Suppressor macrophage treated with lipopolysaccharide for 4 hours (primary cell): ENCODE data around the gene CST4.
"Not testable (repeated sequence)": the region's sequence is repeated elsewhere in the genome, so short reads cannot be mapped to it uniquely, and the experiment has no call there.

Experiments
- DNase-seq: peaks from one replicate; pipeline ENCODE4 v3.0.0-alpha.2; 2020

Gene CST4, protein sequence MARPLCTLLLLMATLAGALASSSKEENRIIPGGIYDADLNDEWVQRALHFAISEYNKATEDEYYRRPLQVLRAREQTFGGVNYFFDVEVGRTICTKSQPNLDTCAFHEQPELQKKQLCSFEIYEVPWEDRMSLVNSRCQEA

DNA sequence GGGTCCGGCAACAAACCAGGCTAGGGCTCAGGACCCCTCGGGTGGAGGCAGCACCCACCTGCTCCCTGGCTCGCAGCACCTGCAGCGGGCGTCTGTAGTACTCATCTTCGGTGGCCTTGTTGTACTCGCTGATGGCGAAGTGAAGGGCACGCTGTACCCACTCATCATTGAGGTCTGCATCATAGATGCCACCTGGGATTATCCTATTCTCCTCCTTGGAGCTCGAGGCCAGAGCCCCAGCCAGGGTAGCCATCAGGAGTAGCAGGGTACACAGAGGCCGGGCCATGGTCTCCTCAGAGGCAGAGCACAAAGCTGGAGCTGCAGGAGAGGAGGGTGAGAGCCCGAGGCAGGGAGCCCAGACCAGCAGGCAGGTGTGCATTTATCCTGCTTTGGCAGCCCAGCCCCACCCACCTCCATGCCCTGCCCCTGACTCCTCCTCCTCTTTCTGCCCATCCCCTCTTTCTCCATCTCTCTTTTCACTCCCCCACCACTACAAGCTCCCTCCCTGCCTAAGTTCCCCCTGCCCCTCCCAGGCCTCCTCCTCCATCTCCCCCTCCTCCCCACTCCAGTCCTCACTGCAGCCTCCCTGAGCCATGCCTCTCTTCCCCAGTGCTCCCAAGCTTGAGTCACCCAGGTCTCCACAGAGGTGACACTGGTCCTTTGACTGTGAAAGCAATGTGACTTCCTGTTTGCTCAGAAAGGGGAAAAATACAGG lies at the start of gene CST4:
Gene CST4, minus strand, starts transcription at position 355 of the 715 bp plus-strand sequence. Its CDS starts 69 bp downstream, at position 286.
- DNase-seq, result not testable (repeated sequence)

DNA sequence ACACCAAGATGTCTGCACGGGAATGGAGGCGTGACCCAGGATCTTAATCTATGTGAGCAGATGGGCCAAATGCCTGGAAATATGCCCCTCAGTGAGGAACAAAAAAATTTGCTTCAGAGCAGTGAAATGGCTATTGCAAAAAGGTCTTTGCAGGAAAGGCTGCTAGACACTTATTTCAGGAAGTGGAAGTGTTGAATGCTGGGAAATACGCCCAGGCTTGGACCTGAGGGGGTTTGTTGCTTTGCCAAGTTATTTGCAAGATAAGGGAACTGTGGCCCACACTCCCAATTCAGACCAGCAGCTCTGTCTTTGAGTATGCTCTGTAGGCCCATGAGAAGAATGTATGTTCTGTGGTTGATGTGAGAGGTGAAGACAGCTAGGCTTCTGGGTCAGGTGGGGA lies 46.6 kb upstream of the CST4 start:
- DNase-seq, result not testable (repeated sequence)

DNA sequence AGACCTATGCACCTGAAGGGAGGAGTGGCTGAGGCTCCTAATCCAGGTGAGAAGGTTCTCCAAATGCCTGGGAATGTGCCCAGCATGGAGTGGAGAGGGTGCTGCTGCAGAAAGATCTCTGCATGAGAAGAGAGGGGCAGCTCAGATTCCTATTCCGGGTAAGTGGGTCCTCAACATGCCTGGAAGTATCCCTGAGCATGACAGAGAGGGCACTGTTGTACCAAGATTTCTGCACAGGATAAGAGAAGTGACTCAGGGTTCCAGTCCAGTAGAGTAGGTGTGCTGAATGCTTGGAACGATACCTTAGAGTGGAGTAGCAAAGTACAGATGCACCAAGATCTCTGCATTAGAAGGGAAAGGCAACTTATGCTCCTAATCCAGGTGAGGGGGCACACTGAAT lies 46.1 kb upstream of the CST4 start:
- not testable (repeated sequence) for DNase-seq

DNA sequence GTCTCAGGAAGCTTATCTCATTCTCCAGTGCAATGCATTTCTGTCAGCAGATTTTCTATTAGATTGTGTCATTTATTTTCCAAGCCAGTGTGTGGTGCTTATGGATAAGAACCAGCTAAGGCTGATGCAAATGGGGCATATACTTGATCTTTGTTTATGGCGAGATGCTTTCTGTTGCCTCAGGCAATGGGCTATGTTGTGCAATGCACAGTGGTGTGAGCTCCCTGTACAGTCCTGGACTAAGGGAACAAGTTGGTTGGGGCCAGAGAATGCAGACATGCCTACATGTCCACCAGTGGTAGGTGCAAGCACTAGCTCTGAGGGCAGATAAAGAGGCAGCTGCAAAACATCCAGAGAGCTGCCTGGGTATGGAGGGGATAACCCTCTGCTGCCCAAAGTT lies 45.6 kb upstream of the CST4 start:
- not testable (repeated sequence) for DNase-seq

DNA sequence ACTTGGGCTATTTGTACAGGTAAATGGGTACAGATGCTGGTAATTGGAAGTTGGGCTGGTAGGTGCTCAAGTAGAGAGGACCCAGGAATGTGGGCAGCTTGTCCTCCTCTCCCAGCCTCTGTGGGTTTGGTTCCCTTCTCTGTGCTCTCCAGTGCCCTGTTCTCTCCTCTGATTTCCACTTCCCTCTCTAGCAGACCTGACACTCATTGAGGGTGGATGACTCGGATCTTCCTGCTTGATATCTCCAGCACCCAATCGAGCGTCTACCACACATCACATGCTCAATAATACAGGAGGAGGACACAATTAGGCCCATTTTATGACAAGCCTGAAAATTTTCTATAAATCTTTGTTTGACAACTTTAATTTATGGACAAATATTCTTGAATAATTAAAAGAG lies 38.2 kb upstream of the CST4 start:
- DNase-seq, result peak; percentile 8

DNA sequence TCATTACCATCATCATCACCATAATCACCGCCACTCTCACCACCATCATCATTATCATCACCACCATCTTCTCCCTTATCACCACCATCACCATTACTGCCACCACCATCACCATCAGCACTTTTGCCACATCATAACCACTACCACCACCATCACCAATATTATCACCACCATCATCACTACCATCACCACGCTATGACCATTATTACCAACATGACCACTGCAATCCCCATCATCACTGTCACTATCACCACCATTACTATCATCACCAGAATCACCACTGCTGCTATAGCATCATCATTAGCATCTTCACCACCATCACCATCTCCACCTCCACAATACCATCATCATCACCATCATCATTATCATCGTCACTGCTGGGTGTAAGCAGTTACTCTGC lies 36.3 kb upstream of the CST4 start:
- DNase-seq, result no peak

DNA sequence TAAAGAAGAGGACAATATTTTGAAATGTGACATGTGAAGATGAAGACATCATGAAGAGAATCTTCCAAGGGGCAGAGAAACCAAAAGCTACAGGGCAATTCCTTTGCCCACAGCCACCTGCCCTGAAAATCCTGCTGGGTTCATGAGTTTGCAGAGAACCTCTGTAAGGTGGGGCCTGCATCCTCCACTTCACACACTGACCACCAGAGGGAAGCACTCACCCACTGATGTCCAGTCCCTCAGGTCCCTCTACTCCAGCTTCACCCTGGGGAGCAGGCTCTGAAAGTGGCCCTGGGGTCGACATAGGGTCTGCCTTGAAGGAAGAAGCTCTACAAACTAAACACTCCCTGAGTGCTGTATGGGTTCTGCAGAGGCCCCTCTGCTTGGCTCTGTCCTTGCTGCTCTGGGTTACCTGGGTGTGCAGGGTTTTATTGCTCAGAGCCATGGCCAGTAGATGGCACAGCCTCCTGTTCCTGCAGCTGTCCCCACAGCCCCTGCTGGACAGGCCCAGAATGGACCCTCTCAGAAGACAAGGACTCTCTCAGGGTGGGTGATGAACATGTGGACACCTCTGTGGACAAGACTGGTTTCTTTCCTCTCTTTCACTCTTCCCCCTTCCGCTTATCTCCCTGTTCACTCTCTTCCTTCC lies 34.9 kb upstream of the CST4 start:
- DNase-seq, result peak; percentile 27

DNA sequence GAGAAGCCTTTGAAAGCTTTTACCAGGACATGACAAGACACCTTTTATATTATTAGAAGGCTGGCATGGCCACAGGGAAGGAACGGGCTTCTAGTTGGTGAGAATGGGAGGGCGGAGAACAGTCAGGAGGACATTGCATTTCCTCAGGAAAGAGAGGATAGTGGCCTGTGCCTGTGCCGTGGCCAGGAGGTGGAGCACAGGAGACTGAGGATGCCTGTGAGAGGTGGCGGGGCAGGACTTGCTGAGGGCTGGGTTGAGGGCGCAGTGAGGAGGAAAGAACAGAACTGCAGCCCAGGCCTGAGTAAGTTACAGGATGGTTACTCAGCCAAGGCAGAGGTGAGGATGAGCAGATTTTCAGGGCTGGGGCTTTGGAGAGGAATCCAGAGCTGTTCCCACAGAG lies 34.0 kb upstream of the CST4 start:
- DNase-seq, result not testable (repeated sequence)

DNA sequence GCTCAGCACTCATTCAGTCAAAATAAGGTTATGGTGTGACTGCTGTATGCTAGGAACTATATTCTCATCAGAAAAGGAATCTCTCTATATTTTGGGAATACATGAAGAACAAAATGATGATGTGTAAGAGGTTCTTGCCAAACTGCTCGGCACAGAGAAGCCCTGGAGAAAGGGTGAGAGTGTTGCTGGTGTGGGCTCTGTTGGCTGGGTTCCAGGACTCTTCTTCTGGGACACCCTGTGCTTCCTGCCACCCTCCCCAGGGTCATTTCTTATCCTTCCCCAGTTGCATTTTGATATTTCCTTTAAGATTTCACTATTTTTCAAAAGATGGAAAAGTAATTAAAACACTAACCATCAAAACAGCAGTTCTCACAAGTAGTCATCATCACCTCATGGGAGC lies 33.1 kb upstream of the CST4 start:
- no peak for DNase-seq

DNA sequence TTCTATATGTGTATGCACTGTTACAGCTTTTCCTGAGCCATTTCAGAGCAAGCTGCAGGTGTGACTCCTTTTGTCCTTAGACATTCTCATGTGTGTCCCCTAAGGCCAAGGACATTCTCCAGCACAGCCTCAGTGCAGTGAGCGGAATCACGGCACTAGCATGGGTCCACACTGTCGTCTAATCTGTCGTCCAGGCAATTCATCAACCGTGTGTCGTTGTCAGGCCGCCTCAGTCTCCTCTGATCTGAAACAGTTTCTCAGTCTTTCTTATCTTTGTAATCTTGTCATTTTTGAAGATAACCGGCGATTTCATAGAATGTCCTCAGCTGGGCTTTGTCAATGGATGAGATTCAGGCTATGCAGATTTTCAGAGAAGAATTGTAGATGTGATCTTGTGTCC lies 30.5 kb upstream of the CST4 start:
- DNase-seq, result not testable (repeated sequence)

DNA sequence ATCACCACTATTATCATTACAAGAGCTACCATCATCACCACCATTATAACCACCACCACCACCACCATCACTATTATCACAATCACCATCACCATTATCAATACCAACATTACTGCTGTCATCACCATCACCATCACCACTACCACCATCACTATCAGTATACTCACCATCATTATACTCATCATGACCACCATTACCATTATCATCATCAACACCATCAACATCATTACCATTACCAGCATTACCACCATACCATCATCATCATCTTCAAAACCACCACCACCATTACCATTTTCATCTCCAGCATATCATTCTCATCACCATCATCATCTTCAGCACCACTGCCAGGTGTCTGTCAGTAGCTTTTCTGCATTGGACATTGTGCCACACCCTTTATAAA lies 22.9 kb upstream of the CST4 start:
- DNase-seq, result not testable (repeated sequence)

DNA sequence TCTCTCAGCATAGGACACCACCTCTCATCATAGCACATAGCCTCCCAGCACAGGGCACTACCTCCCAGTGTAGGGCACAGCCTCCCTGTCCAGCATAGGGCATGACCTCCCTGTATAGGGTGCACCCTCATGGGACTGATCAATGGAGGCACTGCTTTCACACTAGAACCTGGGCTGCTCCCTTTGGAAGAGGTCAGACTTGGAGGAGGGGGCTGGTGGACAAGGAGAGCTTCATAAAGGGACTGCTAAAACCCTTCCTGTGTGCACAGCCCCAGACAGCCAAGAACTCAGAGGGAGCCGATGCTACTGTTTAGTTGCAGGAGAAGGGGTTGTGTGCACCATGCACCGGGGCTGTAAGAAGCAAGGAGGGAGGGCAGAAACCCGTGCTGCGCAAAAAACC lies 21.9 kb upstream of the CST4 start:
- no peak for DNase-seq

DNA sequence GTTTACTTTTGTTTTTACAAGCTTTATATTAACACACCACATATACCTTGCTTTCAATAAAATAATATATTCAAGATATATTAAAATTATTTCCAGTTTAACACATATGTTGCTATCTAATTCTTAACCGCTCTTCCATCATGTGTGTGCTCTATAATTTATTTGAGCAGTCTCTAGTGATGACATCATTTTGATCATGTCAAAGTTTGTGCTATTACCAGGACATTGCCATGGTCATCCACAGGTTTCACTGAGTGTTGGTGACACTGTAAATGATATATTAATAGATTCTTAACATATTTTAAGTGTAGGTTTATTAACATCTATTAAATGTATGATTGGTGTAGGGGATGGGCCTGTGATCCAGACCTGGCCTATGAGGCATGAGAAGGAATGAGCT lies 17.1 kb upstream of the CST4 start:
- no peak for DNase-seq

DNA sequence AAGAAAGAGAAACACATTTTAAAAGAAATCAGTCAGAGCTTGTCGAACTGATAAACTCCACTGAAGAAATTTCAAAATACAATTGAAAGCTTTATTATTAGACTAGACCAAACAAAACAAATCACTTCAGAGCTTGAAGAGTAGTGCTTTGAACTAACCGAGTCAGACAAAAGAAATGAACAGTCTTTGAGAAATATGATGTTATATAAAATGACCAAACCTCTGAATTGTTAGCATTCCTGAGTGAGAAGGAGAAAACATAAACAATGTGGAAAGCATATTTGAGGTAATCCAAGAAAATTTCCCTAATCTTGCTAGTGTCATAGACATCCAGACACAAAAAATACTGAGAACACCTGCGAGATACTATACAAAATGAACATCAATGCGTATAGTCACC lies 13.2 kb upstream of the CST4 start:
- no peak for DNase-seq

DNA sequence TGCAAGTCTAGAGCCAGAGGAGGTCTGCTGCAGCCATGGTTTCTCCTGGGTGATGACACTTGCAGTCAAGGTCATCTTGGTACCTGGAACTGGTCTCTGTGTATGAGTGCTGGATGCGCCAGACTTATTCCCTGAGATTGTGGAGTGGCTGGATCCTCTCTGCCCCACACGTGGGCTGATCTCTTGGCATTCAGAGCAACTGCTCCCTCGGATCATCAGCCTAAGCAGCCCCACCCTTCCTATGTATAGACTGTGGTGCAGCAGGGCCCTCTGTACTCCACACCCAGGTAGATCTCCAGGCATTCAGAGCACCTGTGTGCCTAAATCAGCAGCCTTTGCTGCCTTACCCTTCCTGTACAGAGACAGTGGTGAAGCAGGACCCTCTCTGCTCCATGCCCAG lies 12.1 kb upstream of the CST4 start:
- no peak for DNase-seq

DNA sequence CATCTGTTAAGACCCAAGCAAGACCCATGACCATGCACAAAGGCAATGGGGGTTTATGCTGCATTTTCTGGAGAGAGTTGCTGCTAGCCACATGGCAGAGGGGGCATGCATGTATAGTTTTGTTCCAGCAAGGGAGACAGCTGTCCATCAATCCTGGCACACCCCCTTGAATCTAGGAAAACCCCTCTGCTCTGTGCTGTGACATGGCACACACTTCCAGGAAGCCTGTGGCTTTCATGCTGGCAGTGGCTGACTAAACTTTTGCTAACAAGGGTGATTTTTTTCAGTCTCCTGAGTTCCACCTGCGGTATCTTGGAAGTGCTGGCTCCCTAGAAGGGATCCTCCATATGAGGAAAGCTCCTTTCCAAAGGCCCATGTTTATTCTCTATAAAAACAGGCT lies 9.1 kb upstream of the CST4 start:
- DNase-seq, result no peak

DNA sequence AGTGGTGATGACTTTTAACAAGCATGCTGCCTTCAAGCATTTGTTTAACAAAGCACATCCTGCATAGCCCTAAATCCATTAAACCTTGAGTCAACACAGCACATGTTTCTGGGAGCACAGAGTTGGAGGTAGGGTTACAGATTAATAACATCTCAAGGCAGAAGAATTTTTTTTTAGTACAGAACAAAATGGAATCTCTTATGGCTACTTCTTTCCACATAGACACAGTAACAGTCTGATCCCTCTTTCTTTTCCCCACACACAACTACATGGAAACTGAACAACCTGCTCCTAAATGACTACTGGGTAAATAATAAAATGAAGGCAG lies 6.2 kb upstream of the CST4 start:
- DNase-seq, result not testable (repeated sequence)

DNA sequence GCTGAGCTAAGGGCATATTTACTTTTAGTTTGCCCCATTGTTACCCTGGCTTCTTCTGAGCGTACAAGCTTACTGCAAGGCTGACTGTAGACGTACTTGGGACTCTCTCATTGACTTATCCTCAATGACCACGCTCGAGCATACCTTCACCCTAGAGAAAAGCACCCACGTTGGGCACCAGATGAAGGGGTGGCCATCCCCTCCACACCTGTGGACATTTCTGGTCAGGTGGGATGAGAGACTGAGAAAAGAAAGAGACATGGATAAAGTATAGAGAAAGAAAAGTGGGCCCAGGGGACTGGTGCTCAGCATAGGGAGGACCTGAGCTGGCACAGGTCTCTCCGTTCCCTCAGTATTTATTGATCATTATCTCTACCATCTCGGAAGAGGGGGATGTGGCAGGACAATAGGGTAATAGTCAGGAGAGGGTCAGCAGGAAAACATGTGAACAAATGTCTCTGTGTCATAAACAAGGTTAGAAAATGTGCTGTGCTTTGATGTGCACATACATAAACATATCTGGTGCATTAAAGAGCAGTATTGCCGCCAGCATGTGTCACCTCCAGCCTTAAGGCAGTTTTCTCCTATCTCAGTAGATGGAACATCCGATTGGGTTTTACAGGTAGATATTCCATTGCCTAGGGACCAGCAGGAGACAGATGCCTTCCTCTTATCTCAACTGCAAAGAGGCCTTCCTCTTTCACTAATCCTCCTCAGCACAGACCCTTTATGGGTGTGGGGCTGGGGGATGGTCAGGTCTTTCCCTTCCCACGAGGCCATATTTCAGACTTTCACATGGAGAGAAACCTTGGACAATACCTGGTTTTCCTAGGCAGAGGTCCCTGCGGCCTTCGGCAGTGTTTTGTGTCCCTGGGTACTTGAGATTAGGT lies 5.6 kb upstream of the CST4 start:
- DNase-seq, result not testable (repeated sequence)

DNA sequence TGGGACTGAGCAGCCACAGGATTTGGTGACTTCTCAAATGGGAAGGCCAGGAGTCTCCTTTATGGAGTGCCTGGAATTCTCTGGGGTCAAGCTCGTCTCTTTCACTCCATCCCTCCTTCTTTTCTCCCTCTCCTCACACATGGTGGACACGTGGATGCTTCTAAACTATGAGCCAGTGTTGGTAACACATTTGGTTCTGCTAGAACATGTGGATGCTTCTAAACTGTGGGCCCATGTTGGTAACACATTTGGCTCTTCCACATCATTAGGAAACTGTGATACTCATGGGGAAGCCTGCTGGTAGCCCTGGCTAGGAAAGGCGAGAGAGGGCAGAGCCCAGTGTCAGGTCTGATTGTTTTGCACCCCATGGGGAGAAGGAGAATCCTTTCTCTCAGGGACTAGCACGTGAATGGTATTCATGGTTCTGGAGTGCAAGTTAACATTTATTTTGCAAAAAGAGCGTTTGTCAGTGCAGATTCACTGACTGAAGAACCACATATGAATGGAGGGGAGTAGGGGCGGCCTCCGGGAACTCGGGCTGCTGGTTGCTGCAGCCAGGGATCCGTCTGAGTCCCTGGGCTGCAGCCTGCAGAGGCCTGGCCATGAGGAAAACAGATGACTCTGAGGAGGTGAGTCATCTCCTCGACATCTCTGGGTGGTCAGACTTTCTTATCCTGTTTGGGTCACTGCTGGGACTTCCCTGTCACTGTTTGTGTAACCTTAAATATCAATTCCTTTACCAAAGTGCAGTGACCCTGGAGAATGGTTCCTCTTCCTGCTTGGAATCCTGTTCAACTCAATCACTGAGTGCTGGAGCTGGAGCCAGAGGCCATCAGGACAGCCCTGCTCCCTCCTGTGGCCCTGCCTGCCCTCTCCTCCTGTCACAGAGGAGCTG lies 4.1 kb upstream of the CST4 start:
- peak; percentile 64 for DNase-seq

DNA sequence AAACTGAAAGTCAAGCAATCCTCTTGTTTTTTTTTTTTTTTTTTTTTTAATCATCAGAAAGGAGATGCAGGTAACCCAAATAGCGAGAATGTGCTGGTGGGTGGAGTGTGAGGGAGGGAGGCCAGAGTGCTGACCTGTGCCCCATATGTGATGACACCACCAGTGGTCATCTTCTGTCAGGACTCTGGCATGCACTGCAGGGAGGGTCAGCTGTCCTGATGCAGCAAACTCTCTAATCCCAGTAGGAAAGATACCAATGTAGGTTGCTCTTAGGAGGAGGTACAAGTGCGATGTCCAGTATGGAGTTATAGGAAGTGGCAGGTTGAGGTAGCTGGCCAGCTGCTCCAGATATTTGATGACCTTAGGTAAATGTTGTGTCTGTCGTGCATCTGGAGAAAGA lies 2.8 kb upstream of the CST4 start:
- no peak for DNase-seq

DNA sequence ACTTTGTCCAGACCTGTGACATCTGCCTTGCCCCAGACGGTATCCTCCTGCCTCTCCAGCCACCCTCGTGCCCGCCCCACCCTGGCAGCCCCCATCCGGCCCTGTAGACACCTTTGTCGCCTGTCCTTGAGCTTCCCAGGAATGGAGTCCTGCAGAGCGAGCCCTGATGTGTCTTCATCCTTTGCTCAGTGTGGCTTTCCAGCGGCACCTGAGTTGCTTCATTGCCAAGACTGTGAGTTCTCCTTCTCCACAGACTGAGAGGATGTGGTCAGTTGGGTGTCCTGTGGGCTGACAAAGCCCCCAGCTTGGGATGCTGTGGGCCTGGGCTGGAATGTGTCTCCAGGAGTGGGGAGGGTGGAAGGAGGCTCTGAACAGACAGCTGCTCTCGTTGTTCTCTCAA lies 1.7 kb upstream of the CST4 start:
- no peak for DNase-seq

DNA sequence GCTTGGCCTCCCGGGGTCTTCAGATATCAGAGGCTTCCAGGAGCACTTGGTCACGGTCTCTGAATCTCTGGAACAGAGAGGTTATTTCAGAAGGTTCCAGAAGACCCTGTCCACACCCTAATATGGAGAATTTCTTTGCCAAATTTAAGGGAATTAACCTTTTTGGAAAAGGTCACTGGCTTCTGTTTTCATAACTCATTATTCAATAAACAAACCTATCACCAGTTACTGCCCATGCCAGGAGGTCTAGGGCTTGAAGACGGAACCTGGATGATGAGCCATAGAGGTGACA lies 507 bp upstream of the CST4 start:
- DNase-seq, result no peak

DNA sequence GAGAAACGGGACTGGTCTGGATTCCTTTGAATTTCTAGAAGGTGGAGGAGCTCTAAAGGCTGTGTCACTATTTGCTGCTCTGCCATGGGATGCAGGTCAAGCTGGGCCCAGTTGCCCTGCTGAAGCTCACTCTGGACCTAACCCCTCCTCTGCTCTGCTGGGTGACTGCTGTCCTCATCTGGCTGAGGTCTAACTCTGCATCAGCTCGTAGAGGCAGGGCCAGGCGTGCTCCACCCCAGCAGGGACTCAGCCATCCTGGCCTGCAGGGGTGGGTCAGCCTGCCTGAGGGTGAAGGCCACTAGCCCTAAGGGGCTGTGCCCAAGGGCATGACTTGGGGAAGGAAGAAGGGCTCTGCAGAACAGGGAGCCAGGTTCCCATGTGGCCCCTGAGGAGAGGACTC lies 852 bp downstream of the CST4 start:
- no peak for DNase-seq
